DMS 273 (cell line): ENCODE results near the gene ZNF142.

Experiments
- DNase-seq: peaks from one replicate; lab custom pipeline; 2025; ENCODE audit not compliant: unreplicated experiment; lab: John Stamatoyannopoulos, UW

ZNF142 gene

DNA sequence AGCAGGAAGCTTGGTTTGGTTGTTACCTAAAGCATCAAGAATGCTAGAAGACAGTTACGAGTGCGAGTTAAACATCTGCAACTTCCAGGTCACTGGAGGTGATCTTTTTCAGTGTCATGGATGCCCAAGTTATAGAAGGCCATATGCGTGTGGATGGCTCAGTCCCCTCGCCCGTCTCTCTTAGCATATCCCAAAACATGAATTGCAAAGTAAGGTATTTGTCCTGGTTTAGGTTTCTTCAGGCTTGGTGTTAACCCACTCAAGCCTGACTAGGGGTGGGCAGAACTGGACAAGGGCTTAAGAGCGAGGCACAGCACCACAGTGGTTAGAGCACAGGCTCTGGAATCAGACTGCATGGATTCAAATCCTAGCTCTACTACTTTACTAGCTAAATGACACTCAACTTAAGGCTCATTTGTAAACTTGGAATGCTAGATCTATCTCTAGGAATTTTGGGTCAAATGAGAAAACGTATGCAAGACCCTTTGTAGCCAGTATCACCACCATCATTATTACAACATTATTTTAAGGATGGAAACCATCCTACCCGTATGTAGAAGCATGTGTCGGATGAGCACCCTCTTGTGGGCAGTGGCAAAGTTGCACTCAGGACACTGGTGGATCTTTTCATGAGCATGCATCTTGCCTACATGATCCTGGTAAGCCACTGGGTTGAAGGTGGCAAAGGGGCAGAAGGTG lies 11.2 kb downstream of the ZNF142 start:
- peak; percentile 79 for DNase-seq

DNA sequence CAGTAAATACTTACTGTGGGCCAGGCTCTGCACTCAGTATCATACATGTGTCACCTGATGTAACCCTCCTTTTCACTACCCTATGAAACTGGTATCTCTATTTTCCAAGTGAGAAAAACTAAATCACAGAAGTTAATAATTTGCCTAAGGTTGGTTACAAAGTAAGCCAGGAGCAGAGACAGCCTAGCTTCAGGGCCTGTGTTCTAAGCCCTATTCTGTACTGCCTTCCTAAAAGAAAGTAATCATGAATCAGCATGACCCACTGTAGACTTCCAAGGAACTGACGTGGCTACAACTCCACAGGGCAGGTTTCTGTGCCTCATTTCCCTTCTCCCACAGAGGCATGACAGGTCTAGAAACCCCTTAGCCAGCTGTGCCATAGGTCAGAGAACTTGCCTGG lies 14.3 kb downstream of the ZNF142 start:
- no peak for DNase-seq

DNA sequence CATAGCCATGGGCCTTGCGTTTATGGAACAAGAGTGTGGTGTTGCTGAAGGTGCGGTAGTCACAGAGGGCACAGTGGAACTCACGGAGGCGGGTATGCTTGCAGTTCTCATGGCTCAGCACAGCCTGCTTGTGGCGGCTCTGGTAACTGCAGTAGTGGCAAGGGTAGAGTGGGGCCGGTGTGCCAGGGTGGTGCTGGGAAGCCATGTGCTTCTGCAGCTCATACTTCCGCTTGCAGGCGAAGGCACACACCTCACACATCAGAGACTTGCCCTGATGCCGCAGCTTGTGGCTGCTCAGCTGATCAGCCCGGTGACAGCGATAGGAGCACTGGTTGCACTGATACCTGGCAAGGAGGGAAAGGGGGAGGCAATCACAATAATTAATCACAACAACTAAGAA lies 14.7 kb downstream of the ZNF142 start:
- no peak for DNase-seq

DNA sequence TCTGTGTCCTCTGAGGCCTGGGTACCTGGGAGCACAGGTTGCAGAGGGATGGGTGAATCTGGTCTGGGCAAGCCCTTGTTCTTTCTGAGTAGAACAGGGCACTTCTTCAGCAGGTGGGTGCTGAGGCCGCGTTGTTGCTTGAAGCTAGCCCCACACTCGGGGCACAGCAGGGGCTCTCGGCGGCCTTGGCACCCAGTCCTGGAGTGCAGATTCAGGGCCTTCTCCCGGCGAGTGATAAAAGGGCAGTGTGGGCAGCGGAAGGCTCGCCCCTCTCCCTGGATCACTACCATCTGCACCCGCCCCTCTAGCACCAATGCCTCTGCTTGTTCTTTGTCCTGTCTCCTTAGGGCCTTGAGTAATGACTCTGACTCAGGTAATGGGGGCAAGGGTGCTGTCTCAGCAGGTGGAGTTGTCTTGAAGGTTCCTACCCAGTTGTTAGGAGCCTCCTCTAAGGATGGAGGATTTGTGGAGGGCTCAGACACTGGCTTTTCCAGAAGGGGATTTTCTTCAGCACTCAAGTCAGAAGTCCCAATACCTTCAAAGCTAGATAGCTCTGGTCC lies 15.6 kb downstream of the ZNF142 start:
- no peak for DNase-seq

DNA sequence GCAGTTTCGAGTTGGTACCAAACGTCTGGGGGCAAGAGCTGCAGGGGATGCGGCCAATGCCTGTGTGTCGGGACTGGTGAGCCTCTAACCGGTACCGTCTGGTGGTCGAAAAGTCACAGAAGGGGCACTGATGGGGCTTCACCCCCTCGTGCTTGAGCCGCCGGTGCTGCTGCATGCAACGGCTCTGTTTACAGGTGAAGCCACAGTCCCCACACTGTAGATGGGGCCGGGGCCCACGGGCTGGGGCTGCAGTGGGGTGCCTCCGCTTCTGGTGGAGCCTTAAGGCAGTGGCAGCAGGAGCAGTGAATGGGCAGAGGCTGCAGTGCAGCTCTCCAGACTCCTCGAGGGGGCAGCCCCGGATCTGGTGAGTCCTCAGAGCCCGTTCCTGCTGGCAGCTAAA lies 16.6 kb downstream of the ZNF142 start:
- no peak for DNase-seq

DNA sequence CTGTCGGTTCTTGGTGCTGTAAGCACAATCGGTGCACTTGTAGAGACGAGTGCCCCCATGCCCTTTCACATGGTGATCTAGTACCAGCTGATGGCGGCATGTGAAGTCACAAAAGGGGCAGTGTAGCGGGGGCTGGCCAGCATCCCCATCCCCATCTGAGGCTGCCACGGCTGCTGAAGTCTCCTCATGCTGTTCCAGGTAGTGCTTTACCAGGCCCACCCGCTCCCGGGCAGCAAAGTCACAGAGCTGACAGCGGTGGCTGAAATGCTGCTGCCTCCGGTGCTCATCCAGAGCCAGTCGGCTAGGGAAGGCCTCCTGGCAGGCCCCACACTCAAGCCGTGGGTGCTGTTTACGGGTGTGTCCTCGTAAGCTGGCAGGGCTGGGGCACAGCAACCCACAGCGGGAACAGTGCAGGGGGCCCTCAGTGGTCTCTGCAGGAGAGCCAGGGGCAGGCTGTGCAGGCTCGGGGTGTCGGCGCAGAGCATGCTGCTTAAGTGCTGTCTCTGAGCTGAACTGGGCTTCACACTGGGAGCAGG lies 17.2 kb downstream of the ZNF142 start:
- DNase-seq = no peak

DNA sequence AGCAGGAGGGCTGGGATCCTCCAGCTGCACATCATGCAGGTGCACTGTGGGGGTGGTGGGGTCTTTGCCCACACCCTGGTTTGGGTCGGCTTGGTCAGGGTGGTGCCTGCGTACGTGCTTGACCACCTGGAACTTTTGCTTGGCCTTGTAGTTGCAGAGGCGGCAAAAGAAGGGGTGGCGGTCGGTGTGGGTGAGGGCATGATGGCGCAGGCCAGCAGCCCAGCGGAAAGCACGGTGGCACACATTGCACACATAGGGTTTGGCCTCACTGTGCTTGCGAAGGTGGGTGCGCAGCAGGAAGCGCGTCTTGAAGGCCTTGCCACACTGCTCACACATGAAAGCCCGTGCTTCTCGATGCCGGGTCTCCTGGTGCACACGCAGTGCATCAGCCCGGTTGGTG lies 21.1 kb downstream of the ZNF142 start:
- DNase-seq = no peak

DNA sequence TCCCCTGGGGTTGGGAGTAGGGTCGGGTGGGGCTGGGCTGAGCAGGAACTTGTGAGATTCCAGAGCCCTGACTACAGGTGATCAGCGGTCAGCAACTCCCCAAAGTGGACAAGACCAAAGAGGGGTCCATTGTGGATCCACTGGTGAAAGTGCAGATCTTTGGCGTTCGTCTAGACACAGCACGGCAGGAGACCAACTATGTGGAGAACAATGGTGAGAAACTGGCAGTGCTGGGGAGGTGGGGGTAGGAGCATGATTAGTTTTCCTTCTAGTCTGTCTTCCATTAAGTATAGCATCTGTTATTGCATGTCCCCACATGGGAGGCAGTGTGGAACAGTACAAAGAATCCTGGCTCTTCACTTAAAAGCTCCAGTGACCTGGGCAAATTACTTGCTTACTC lies 23.7 kb downstream of the ZNF142 start:
- DNase-seq = no peak

DNA sequence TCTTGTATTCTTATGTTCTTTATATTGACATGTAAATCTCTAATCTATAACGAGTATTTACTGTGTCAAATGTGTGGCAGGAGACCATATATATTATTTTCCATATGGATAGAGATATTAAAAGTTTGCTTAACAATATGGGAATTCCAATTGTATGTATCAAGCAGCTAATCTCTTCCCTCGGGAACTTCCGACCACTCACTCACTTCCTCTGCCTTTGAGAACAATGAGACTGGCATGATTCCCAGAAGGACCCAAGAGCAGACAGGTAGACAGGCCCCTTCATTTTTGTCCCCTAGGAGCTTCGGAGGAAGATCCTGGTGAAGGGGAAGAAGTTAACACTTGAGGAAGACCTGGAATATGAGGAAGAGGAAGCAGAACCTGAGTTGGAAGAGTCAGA lies 27.6 kb downstream of the ZNF142 start:
- DNase-seq = no peak

DNA sequence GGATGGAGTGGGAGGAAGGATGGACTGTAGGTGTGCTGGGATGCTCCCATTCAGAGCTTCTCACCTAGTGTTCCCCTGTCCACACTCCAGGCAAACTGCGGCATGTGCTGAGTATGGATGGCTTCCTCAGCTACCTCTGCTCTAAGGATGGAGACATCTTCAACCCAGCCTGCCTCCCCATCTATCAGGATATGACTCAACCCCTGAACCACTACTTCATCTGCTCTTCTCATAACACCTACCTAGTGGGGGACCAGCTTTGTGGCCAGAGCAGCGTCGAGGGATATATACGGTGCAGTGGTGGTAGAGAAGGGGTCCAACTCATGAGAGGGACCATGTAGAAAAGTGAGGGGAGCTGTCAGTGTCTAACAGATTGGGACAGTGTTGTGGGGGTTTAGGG lies 31.5 kb downstream of the ZNF142 start:
- no peak for DNase-seq

DNA sequence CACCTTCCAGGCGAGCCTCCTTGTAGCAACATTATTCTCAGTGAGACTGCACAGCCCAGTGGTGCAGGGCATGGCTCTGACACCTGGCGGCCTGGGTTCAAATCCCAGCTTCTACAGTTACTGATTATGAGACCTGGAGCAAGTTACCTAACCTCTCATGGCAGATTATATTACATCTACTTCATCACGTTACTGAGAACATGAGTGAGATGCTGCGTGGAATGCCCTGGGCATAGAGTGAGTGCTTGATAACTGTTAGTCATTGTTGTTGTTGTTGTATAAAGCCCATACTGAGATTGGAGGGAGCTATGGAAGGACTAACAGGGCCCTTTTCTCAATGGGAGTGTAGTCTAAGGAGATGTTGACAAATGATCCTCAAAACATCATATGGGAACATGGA lies 33.1 kb downstream of the ZNF142 start:
- DNase-seq = no peak

DNA sequence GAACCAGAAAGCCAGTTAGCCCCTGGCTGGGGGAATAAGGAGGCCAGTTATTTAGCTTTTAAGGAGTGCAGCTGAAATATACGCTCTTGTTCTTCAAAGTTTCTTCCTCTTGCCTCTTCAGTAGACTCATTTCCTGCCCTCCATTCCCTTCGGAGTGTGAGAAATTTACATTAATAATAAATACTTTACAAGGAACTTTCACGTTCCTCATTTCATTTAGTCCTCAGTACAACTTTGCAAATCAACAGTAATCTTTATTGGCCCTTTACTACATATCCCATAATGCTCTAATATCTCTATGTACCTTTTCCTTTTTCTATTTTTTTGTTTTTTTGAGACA lies 36.1 kb downstream of the ZNF142 start:
- no peak for DNase-seq

DNA sequence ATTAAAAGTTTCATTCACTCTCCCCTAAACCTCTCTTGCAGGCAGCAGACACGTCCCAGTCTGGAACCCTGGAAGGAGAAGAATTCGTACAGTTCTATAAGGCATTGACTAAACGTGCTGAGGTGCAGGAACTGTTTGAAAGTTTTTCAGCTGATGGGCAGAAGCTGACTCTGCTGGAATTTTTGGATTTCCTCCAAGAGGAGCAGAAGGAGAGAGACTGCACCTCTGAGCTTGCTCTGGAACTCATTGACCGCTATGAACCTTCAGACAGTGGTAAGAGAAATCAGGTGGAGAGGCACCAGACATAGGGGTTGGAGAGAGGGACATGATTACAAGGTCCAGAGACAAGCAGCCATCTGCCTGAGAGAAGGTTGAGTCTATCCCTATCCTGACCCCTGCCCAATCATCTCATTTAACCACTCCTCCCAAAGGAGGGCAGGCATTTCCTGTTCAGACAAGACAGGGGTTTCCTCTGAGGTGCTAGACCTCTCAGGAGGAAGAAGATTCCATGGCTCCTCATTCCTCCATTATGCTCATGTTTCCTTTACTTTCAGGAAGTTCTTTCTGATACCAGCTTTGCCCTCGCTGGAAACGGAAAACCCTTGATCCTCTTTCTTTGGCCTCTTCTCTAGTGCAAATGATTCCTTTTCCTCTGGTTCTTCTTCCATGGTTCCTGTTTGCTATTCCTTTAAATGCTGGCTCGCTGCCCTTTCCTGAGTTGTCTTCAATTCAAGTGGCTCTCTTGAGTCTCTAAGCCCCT lies 36.6 kb downstream of the ZNF142 start:
- DNase-seq = peak; percentile 74

DNA sequence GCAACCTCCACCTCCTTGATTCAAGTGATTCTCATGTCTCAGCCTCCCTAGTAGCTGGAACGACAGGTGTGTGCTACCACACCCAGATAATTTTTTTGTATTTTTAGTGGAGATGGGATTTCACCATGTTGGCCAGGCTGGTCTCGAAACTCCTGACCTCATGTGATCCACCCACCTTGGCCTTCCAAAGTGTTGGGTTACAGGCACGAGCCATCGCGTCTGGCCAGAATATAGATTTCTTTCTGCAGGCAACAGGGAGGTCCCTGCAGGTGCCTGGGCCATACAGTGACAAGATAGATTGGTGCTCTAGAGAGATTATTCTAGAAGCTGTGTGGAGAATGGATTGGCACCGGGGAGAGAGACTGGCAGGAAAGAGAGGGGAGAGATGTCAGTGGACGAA lies 38.4 kb downstream of the ZNF142 start:
- no peak for DNase-seq

DNA sequence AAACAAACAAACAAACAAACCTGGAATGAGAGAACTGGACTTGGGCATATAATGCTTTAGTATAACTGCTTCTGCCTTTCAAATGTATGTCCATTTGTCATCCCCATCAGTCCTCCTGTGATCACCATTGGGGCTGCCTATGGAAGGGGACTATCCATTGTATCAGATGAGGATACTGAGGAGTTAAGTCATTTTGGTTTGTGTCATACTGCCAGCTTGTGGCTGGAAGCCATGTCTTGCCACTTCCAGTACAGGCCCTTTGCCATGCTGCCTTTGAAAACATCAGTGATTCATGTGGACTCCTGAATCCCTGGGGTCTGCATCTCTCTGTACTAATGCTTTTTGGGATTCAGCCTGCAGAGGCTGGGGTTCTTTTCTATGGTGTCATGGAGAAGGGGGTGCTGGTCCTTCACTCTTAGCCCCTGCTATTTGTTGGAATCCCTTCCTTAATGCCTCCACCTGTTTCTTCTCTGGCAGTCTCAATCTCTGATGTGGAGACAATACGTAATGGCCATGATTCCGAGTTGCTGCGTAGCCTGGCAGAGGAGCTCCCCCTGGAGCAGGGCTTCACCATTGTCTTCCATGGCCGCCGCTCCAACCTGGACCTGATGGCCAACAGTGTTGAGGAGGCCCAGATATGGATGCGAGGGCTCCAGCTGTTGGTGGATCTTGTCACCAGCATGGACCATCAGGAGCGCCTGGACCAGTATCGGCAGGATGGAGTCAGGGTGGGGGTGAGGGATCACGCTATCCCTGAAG lies 41.1 kb downstream of the ZNF142 start:
- DNase-seq = peak; percentile 62

DNA sequence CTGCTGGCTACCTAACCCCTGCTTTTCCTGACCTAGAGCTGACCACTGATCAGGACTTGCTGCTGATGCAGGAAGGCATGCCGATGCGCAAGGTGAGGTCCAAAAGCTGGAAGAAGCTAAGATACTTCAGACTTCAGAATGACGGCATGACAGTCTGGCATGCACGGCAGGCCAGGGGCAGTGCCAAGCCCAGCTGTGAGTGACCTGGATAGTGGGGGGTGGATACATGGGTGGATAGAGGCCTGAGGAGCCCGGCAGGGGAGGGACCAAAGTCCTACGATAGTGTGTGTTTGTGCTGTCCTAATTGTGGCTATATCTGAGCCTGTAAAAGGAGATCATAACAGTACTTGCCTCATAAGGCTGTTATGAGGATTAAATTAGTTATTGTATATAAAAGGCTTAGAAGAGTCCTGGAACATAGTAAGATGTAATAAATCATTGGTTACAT lies 43.5 kb downstream of the ZNF142 start:
- DNase-seq = no peak

DNA sequence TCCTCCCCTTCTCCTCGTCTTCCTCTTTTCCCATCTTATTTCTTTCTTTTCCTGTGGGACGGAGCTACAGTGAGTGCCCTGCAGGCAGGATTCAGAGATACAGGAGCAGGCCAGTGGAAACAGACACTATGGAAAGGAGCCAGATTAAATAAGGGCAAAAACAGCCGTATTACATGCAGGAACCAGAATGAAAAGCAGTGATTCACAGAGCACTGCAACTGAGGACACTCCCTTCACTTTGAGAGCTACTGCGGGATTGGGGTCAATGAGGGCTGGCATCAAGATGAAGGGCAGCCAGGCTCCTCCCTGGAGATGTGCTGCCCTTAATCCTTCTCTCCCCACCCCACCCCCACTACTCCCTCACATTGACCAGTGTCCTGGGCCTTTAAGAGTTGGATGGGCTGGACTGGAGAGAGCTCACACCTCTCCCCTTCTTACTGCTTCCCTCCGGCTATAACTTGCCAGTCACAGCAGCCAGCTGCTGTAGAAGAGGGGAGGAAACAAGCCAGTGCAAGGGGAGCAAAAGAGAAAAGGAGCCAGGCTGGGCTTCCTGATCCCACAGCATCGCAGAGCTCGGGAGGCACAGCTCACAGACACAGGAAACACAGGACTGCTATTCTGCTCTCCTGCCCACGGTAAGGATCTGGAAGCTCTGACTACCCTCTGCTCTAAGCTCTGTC lies 51.8 kb downstream of the ZNF142 start, which contains the start of gene PLCD4:
Gene PLCD4, plus strand, starts transcription at position 464 of the 680 bp plus-strand sequence. CDS start 7,841 bp downstream, outside the sequence.
- DNase-seq = peak; percentile 66

DNA sequence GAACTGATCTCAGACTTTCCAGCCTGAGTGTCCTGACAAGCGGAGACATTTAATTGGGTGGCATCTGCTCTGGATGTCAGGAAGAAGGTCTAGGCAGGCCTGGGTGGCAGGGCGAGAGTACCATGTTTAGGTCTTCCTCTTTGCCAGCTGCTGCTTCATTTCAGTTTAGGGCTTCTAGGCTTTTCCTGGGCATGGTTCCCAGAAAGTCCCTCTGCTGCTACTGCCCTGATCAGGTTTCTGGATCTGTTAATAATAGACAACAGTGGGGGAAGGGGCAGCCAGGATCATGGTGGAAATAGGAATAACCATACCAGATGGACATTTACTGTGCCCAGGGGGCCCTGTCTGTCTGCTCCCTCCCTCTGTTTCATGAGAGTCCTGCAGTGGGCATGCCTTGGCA lies 54.0 kb downstream of the ZNF142 start:
- peak; percentile 99 for DNase-seq
